Prostate gland (tissue), 2 donors: ENCODE measurements around the gene NAT9.

Source experiments
- CTCF ChIP-seq, 4 experiments: fragments of 200-600 bp in 2 of 4; fragments of 450-650 bp in 2 of 4; sonication (generic) in 2 of 4; IDR thresholded peaks; 1 replicate in 3 of 4; 2 replicates in 1 of 4; pipeline ENCODE4 v1.5.1; 2016 to 2019; ENCODE audit warnings: antibody characterized with exemption in 4 of 4, mild to moderate bottlenecking in 2 of 4, moderate library complexity in 2 of 4
- POLR2AphosphoS5 ChIP-seq: sonication (generic); formaldehyde crosslinking; IDR thresholded peaks from one replicate; pipeline ENCODE4 v1.6.1; 2017; ENCODE audit warnings: antibody characterized with exemption

GRCh38 chr17:74761419-74761818 is 14.7 kb downstream of the NAT9 start:
- no peak for TF ChIP-seq CTCF (IDR thresholded peaks at IDR 0.05)
- no peak for TF ChIP-seq POLR2AphosphoS5
